Body of pancreas (tissue), 4 donors: ENCODE data around the gene SEC24A. TPM values are rescaled to one million over a fixed set of nuclear protein-coding genes. Genes with fewer than 3 reads are reported as not detected.
"Not testable (repeated sequence)": the region's sequence is repeated elsewhere in the genome, so short reads cannot be mapped to it uniquely, and the experiment has no call there.

Experiments used
- ATAC-seq: fragments of 150-250 bp; one replicate; pipeline ENCODE4 v1.9.1; 2016
- DNase-seq, 4 donors: peaks; one replicate each; pipeline ENCODE4 v3.0.0-alpha.2; 2019
- H3K27ac ChIP-seq, 4 donors: fragments of 200-600 bp; sonication (generic); 1 replicate in 3 of 4; 2 replicates in 1 of 4; pipeline versions ENCODE4 v1.5.1 to v1.6.1; 2016 to 2019; ENCODE audit warnings: mild to moderate bottlenecking in 1 of 4, mixed read lengths in 1 of 4, moderate library complexity in 1 of 4
- H3K27me3 ChIP-seq, 2 donors: fragments of 200-600 bp; sonication (generic); one replicate each; pipeline ENCODE4 v1.6.0; 2016; ENCODE audit warnings: mild to moderate bottlenecking in 1 of 2
- H3K36me3 ChIP-seq, 2 donors: fragments of 200-600 bp; sonication (generic); replicated peaks in 1 of 2; 2 replicates each; pipeline ENCODE4 v1.5.1; 2016; ENCODE audit warnings: low read depth in 2 of 2; ENCODE audit not compliant: insufficient read depth in 1 of 2
- H3K4me1 ChIP-seq: fragments of 200-600 bp; sonication (generic); one replicate; pipeline ENCODE4 v1.6.0; 2016
- H3K4me3 ChIP-seq, 2 donors: fragments of 200-600 bp; sonication (generic); 1 replicate in 1 of 2; 2 replicates in 1 of 2; pipeline ENCODE4 v1.5.1; 2016 to 2019
- H3K9me3 ChIP-seq, 3 donors: fragments of 200-600 bp; sonication (generic); 1 replicate in 2 of 3; 2 replicates in 1 of 3; pipeline ENCODE4 v1.5.1; 2016
- POLR2A ChIP-seq, 3 donors: fragments of 450-650 bp; IDR thresholded peaks; one replicate each; pipeline ENCODE4 v1.6.1; 2016; ENCODE audit warnings: antibody characterized with exemption in 3 of 3, mild to moderate bottlenecking in 2 of 3
- WGBS, 2 donors: methylation state at CpG; one replicate each; pipeline ENCODE4 v1.1.5; 2017; 5-methylcytosine and 5-hydroxymethylcytosine counted together
- intact Hi-C: fragments of 100-400 bp; cut with DNase I; formaldehyde crosslinking; loops from one replicate; pipeline ENCODE4 v1.15.1; 2023
- total RNA-seq, 2 donors: library from RNA; depleted of rRNA; stranded (reverse); fragments of >200 nt; gene quantifications; one replicate each; pipeline ENCODE4 v1.1.0, GENCODE V29; 2016
- TF ChIP-seq, protein P1 (sequence below), 7 experiments: fragments of 450-650 bp in 4 of 7; fragments of 200-600 bp in 3 of 7; sonication (generic) in 3 of 7; IDR thresholded peaks; one replicate each; pipeline ENCODE4 v1.5.1; 2016 to 2019; ENCODE audit warnings: antibody characterized with exemption in 7 of 7

Gene SEC24A
- total RNA-seq, 2 donors from 2014 or later = 10.2 to 12.2 TPM

DNA sequence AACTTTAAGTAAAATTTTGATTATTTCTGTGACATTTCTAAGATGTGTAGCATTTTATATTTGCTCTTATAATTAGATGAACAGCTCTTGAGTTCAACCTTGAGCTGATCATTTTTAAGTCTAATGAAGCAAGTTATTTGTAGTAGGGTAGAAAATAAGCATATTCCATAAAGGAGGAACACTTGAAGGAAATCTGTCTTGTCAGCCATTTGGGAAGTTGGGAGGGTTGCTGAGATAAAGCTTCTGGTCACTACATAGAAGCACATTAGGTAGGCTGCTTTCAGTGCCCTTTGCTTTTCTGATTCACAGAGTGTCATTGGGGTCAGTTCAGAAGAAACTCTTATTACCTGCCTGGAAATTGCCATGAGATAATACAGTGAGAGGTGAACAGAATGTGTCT is 44.1 kb downstream of the SEC24A start:
- DNase-seq (no peak), ATAC-seq (no peak)
- Histone ChIP-seq H3K4me3 (no peak overlapping the region), H3K36me3 (peaks cover 4 to 39% of the 10 kb centered on the region in 2 donors), H3K9me3 (no peaks in the 10 kb centered on the region), H3K27ac (no peak overlapping the region), H3K4me1 (no peaks in the 10 kb centered on the region), H3K27me3 (no peaks in the 10 kb centered on the region)
- intact Hi-C loops = no loop called here
- TF ChIP-seq POLR2A (IDR thresholded peaks at IDR 0.05) = no peak
- TF ChIP-seq, protein P1, sequence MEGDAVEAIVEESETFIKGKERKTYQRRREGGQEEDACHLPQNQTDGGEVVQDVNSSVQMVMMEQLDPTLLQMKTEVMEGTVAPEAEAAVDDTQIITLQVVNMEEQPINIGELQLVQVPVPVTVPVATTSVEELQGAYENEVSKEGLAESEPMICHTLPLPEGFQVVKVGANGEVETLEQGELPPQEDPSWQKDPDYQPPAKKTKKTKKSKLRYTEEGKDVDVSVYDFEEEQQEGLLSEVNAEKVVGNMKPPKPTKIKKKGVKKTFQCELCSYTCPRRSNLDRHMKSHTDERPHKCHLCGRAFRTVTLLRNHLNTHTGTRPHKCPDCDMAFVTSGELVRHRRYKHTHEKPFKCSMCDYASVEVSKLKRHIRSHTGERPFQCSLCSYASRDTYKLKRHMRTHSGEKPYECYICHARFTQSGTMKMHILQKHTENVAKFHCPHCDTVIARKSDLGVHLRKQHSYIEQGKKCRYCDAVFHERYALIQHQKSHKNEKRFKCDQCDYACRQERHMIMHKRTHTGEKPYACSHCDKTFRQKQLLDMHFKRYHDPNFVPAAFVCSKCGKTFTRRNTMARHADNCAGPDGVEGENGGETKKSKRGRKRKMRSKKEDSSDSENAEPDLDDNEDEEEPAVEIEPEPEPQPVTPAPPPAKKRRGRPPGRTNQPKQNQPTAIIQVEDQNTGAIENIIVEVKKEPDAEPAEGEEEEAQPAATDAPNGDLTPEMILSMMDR (IDR thresholded peaks at IDR 0.05) = no peak

DNA sequence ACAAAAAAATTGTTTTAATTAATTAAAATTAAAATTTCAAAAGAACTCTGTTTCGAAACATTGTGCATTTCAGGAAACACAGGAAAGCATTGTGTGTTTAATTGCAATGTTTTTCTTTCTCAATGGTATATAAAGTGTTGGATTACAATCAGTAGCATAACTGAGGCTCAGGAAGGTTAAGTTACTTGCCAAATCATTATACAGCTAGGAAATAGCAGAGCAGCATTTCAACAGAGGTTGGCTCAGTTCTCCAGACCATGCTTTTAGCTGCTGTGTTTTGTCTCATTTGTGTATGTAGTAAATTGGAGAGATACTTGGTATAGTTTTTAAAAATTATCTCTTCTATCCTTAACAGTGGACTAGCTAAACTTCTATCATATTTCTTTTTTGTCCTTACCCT is 59.7 kb downstream of the SEC24A start:
- WGBS, 2 donors = 90 to 92% methylated on average over 1 of the region's 1 CpG
- Histone ChIP-seq H3K9me3 (no peaks in the 10 kb centered on the region), H3K27me3 (no peaks in the 10 kb centered on the region), H3K27ac (no peak overlapping the region), H3K36me3 (peaks cover 18 to 41% of the 10 kb centered on the region in 2 donors), H3K4me1 (no peaks in the 10 kb centered on the region), H3K4me3 (no peak overlapping the region)
- ATAC-seq (no peak), DNase-seq (no peak)
- no peak for TF ChIP-seq POLR2A (IDR thresholded peaks at IDR 0.05)
- TF ChIP-seq, protein P1 (IDR thresholded peaks at IDR 0.05) = no peak
- intact Hi-C loops = no loop called here

DNA sequence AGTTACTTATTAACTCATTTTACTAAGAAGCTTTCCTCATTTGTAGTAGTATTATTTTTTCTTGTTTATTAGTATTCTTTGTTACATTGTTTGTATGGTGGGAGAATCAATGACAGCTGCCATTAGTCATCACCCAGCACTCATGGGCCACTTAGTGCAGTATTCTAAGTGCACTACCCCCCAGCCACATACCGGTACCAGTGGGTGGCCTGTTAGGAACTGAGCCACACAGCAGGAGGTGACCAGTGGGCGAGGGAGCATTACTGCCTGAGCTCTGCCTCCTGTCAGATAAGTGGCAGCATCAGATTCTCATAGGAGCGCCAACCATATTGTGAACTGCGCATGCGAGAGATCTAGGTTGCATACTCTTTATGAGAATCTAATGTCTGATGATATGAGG is 65.5 kb downstream of the SEC24A start:
- DNase-seq = no peak
- 85 to 90% methylated on average over 1 to 5 of the region's 5 CpGs for WGBS, 2 donors
- Histone ChIP-seq H3K9me3 (no peaks in the 10 kb centered on the region), H3K27ac (no peak overlapping the region), H3K27me3 (no peaks in the 10 kb centered on the region), H3K36me3 (peaks cover 11 to 43% of the 10 kb centered on the region in 2 donors), H3K4me3 (no peak overlapping the region), H3K4me1 (no peaks in the 10 kb centered on the region)
- ATAC-seq = no peak
- intact Hi-C loops = no loop called here
- TF ChIP-seq, protein P1 (IDR thresholded peaks at IDR 0.05) = no peak
- TF ChIP-seq POLR2A (IDR thresholded peaks at IDR 0.05) = no peak

- H3K36me3 ChIP-seq = peaks cover 8 to 41% of the 10 kb centered on the region in 2 donors
- no peak overlapping the region for H3K4me3 ChIP-seq
- ATAC-seq = no peak
- TF ChIP-seq POLR2A (IDR thresholded peaks at IDR 0.05) = no peak
- TF ChIP-seq, protein P1 (IDR thresholded peaks at IDR 0.05) = no peak
- DNase-seq = no peak
- H3K27ac ChIP-seq = no peak overlapping the region
- H3K27me3 ChIP-seq = no peaks in the 10 kb centered on the region
- WGBS, 2 donors = 91 to 97% methylated on average over 3 of the region's 3 CpGs
- H3K4me1 ChIP-seq = no peaks in the 10 kb centered on the region
- no peaks in the 10 kb centered on the region for H3K9me3 ChIP-seq
- intact Hi-C loops = no loop called here
Observed at GRCh38 chr5:134714541-134714940, 66.0 kb downstream of the SEC24A start.

DNA sequence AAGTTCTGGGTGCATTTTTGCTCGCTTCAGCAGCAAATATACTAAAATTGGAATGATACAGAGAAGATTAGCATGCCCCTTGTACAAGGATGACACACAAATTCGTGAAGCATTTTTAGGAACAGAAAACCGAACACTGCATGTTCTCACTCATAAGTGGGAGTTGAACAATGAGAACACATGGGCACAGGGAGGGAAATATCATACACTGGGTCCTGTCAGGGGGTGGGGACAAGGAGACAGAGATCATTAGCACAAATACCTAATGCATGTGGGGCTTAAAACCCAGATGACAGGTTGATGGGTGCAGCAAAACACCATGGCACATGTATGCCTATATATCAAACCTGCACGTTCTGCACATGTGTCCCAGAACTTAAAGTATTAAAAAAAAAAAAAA is 66.9 kb downstream of the SEC24A start:
- DNase-seq, H3K4me1 ChIP-seq, H3K27ac ChIP-seq, H3K4me3 ChIP-seq, ATAC-seq, H3K9me3 ChIP-seq, intact Hi-C loops, H3K27me3 ChIP-seq: not testable (repeated sequence)
- H3K36me3 ChIP-seq = peaks cover 8 to 40% of the 10 kb centered on the region in 2 donors
- WGBS, 2 donors = 90 to 95% methylated on average over 4 of the region's 4 CpGs
